DOHH2 (cell line): ENCODE results near the gene MUSK.

ENCODE experiments used
- CTCF ChIP-seq: fragments of 200-600 bp; sonication (generic); IDR thresholded peaks from one replicate; pipeline ENCODE4 v1.5.1; 2014; ENCODE audit warnings: antibody characterized with exemption, mild to moderate bottlenecking, low read depth, low read length; ENCODE audit not compliant: poor library complexity, severe bottlenecking
- EZH2phosphoT487 ChIP-seq: fragments of 200-600 bp; sonication (generic); IDR thresholded peaks from 2 replicates; pipeline ENCODE4 v1.6.1; 2017; ENCODE audit warnings: borderline replicate concordance, mild to moderate bottlenecking, antibody characterized with exemption, low read length, moderate library complexity, mixed read lengths

GRCh38 chr9:110671849-110672248 is 3.3 kb downstream of the MUSK start:
- TF ChIP-seq CTCF (no peak), EZH2phosphoT487 (no peak)
